ENCODE data around the gene DKK1. TPM values are rescaled to one million over a fixed set of nuclear protein-coding genes. Genes with fewer than 3 reads are reported as not detected.

DKK1 gene
- total and polyA plus RNA-seq, 2 donors = 4.6 to 75.6 TPM

GRCh38 chr10:52331638-52332364 is 17.7 kb downstream of the DKK1 start:
- DNase-seq (ENCODE audit: extremely low spot score) = no peak
- H3K27ac ChIP-seq (ENCODE audit: low read depth) = no peak overlapping the region
- H3K36me3 ChIP-seq (ENCODE audit: insufficient read depth) = no peaks in the 10 kb centered on the region
- H3K4me3 ChIP-seq (ENCODE audit: low read depth, low read length) = no peak overlapping the region
- WGBS = 91% methylated on average over 3 of the region's 3 CpGs
- no peaks in the 10 kb centered on the region for H3K4me1 ChIP-seq (ENCODE audit: insufficient read depth)

DNA sequence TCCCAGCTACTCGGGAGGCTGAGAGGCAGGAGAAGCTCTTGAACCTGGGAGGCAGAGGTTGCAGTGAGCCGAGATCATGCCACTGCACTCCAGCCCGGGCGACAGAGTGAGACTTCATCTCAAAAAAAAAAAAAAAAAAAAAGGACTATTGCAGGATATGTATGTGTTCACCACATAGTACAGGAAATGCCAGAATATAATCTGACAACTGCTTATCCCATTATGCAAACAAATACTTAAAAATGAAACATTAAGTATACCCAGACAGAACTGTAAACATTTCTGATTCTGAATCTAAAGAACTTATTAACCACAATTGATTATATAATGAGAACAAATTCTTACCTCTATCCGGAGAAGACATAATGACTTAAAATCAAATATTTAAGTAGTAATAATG is 18.7 kb downstream of the DKK1 start:
- H3K27ac ChIP-seq (ENCODE audit: low read depth) = no peak overlapping the region
- H3K36me3 ChIP-seq (ENCODE audit: insufficient read depth) = no peaks in the 10 kb centered on the region
- no peak for DNase-seq (ENCODE audit: extremely low spot score)
- no peak overlapping the region for H3K4me3 ChIP-seq (ENCODE audit: low read depth, low read length)
- WGBS = 78% methylated on average over 5 of the region's 5 CpGs
- no peaks in the 10 kb centered on the region for H3K4me1 ChIP-seq (ENCODE audit: insufficient read depth)

DNA sequence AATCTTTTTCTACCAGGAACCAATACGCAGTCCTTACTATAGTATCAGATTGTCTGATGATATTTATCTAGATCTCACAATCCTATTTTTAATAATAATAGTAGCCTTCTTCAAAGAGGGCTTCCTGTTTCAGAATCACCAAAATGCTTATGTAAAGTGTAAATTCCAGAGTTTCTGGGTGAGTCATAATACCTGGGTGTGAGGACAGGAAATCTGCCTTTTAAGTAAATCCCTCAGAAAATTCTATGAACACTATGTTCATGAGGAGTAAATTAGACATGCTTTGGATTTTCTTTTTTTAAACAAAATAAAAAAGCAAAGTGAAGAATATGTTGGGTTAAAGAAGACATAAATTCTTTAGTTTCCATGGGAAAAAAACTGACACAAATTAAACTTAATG is 20.5 kb downstream of the DKK1 start:
- no peaks in the 10 kb centered on the region for H3K4me1 ChIP-seq (ENCODE audit: insufficient read depth)
- 86% methylated on average over 1 of the region's 1 CpG for WGBS
- DNase-seq (ENCODE audit: extremely low spot score) = no peak
- H3K36me3 ChIP-seq (ENCODE audit: insufficient read depth) = no peaks in the 10 kb centered on the region
- H3K27ac ChIP-seq (ENCODE audit: low read depth) = no peak overlapping the region
- no peak overlapping the region for H3K4me3 ChIP-seq (ENCODE audit: low read depth, low read length)

DNA sequence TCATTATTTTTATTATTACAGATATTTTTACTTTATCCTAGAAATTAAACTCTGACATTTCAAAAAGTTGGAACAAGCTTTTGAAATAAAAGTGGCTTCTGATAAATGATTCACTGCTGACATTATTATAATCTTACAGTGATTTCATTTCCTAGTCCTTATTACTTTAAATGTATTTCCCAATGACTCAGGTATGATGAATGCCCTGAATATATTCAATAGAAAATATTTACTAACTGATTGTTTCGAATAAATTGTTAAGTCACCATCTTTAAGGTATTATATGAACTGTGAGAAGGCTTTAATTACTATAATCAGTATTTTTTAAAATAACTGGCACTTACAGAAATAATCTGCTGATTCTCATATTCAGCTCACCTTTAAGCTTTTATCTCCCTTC is 21.6 kb downstream of the DKK1 start:
- Histone ChIP-seq H3K4me1 (ENCODE audit: insufficient read depth) (no peaks in the 10 kb centered on the region), H3K4me3 (ENCODE audit: low read depth, low read length) (no peak overlapping the region), H3K27ac (ENCODE audit: low read depth) (no peak overlapping the region), H3K36me3 (ENCODE audit: insufficient read depth) (no peaks in the 10 kb centered on the region)
- no peak for DNase-seq (ENCODE audit: extremely low spot score)
- 86% methylated on average over 1 of the region's 1 CpG for WGBS

DNA sequence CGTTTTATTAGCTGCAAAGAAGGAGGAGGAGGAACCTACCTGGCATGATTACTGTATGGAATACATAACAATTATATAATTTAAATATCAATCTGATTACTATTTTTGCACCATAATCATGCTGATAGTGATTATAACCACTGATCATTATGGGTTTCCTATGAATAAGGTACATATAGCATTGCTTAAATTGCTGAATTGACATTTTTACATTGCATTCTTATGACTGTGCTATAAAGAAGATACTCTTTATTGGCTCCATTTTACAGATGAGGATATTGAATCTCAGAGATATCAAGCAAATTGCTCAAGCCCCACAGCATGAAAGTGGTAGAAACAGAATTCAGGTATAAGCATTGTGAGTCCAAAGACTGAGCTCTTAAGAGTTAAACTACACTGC is 23.1 kb downstream of the DKK1 start:
- WGBS = 92% methylated on average over 1 of the region's 1 CpG
- Histone ChIP-seq H3K36me3 (ENCODE audit: insufficient read depth) (no peaks in the 10 kb centered on the region), H3K4me3 (ENCODE audit: low read depth, low read length) (no peak overlapping the region), H3K27ac (ENCODE audit: low read depth) (no peak overlapping the region), H3K4me1 (ENCODE audit: insufficient read depth) (no peaks in the 10 kb centered on the region)
- DNase-seq (ENCODE audit: extremely low spot score) = no peak

DNA sequence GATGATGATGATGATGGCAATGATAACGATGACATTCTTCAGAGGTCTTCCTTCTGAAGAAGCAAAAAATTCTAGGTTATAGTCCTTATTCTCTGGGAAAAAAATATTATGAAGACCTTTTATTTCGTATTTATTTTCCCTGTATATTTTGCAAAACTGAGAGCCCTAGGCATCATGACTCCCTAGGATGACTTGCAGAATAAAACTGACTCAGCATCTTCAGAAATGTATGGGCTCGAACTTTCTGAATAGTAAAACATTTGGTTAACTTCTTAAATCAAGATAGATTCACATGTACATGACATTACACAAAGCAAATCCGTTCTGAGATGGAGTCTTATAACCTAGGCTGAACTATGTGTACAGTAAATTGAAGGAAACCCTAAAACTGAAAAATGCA is 29.4 kb downstream of the DKK1 start:
- H3K4me3 ChIP-seq (ENCODE audit: low read depth, low read length) = no peak overlapping the region
- no peaks in the 10 kb centered on the region for H3K4me1 ChIP-seq (ENCODE audit: insufficient read depth)
- 71% methylated on average over 4 of the region's 4 CpGs for WGBS
- DNase-seq (ENCODE audit: extremely low spot score) = no peak
- no peak overlapping the region for H3K27ac ChIP-seq (ENCODE audit: low read depth)
- no peaks in the 10 kb centered on the region for H3K36me3 ChIP-seq (ENCODE audit: insufficient read depth)

GRCh38 chr10:52346394-52347326 is 32.6 kb downstream of the DKK1 start:
- H3K36me3 ChIP-seq (ENCODE audit: insufficient read depth) = no peaks in the 10 kb centered on the region
- 95% methylated on average over 27 of the region's 27 CpGs for WGBS
- no peak for DNase-seq (ENCODE audit: extremely low spot score)
- no peak overlapping the region for H3K27ac ChIP-seq (ENCODE audit: low read depth)
- no peak overlapping the region for H3K4me3 ChIP-seq (ENCODE audit: low read depth, low read length)
- H3K4me1 ChIP-seq (ENCODE audit: insufficient read depth) = no peaks in the 10 kb centered on the region

- Histone ChIP-seq H3K4me3 (ENCODE audit: low read depth, low read length) (no peak overlapping the region), H3K4me1 (ENCODE audit: insufficient read depth) (no peaks in the 10 kb centered on the region), H3K27ac (ENCODE audit: low read depth) (no peak overlapping the region), H3K36me3 (ENCODE audit: insufficient read depth) (no peaks in the 10 kb centered on the region)
- no peak for DNase-seq (ENCODE audit: extremely low spot score)
- WGBS = 93% methylated on average over 5 of the region's 5 CpGs
Observed at GRCh38 chr10:52347327-52347667, 33.2 kb downstream of the DKK1 start.

- Histone ChIP-seq H3K4me1 (ENCODE audit: insufficient read depth) (no peaks in the 10 kb centered on the region), H3K36me3 (ENCODE audit: insufficient read depth) (no peaks in the 10 kb centered on the region), H3K27ac (ENCODE audit: low read depth) (no peak overlapping the region), H3K4me3 (ENCODE audit: low read depth, low read length) (no peak overlapping the region)
- WGBS = 90% methylated on average over 5 of the region's 5 CpGs
- DNase-seq (ENCODE audit: extremely low spot score) = no peak
Observed at GRCh38 chr10:52348037-52348564, 34.0 kb downstream of the DKK1 start.

GRCh38 chr10:52351914-52352330 is 37.8 kb downstream of the DKK1 start:
- no peak overlapping the region for H3K27ac ChIP-seq (ENCODE audit: low read depth)
- no peaks in the 10 kb centered on the region for H3K36me3 ChIP-seq (ENCODE audit: insufficient read depth)
- H3K4me3 ChIP-seq (ENCODE audit: low read depth, low read length) = no peak overlapping the region
- 18% methylated on average over 2 of the region's 2 CpGs for WGBS
- no peak for DNase-seq (ENCODE audit: extremely low spot score)
- no peaks in the 10 kb centered on the region for H3K4me1 ChIP-seq (ENCODE audit: insufficient read depth)

DNA sequence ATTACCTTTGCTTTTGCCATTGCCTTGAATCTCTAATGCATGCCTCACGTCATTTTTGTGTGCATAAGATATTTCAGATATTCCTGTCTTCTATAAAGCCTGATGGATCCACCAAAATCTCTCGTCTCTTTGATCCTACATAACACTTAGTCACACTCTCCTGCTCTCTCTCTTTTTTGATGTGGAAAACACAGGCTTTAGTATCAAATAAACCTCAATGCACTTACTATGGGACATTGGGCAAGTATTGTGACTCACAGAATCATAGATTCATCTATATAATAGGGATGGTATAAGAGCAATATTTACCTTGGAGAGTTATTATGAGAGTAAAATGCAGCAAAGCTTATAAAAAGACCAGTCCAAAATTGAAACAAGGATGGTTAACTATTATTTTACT is 39.1 kb downstream of the DKK1 start:
- Histone ChIP-seq H3K27ac (ENCODE audit: low read depth) (no peak overlapping the region), H3K4me3 (ENCODE audit: low read depth, low read length) (no peak overlapping the region), H3K36me3 (ENCODE audit: insufficient read depth) (no peaks in the 10 kb centered on the region), H3K4me1 (ENCODE audit: insufficient read depth) (no peaks in the 10 kb centered on the region)
- 82% methylated on average over 2 of the region's 2 CpGs for WGBS
- DNase-seq (ENCODE audit: extremely low spot score) = no peak

GRCh38 chr10:52353960-52354394 is 39.9 kb downstream of the DKK1 start:
- H3K4me1 ChIP-seq (ENCODE audit: insufficient read depth) = no peaks in the 10 kb centered on the region
- DNase-seq (ENCODE audit: extremely low spot score) = no peak
- WGBS = 22% methylated on average over 1 of the region's 1 CpG
- no peaks in the 10 kb centered on the region for H3K36me3 ChIP-seq (ENCODE audit: insufficient read depth)
- H3K27ac ChIP-seq (ENCODE audit: low read depth) = no peak overlapping the region
- no peak overlapping the region for H3K4me3 ChIP-seq (ENCODE audit: low read depth, low read length)

GRCh38 chr10:52357971-52358370 is 43.9 kb downstream of the DKK1 start:
- Histone ChIP-seq H3K36me3 (ENCODE audit: insufficient read depth) (no peaks in the 10 kb centered on the region), H3K27ac (ENCODE audit: low read depth) (no peak overlapping the region), H3K4me3 (ENCODE audit: low read depth, low read length) (no peak overlapping the region), H3K4me1 (ENCODE audit: insufficient read depth) (no peaks in the 10 kb centered on the region)
- no peak for DNase-seq (ENCODE audit: extremely low spot score)
- WGBS = 23% methylated on average over 2 of the region's 2 CpGs

DNA sequence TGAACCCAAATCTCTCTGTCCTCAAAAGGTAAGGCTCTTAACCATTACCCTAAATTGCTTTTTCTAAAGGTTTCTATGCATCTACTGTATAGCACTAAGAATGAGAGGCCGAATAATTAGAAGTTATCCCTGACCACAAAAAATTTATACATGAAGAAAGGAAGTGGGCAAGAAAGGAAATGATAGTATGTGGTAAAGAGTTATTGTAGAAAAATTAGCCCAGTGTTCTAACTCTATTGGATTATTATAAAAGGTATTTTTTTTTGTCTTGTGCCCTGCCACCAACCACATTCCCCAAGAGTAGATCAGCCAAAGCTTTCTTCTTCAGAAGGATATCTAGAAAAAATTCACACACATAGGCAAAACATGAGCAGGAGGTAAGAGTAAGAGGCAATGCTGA is 45.4 kb downstream of the DKK1 start:
- 88% methylated on average over 1 of the region's 1 CpG for WGBS
- DNase-seq (ENCODE audit: extremely low spot score) = no peak
- Histone ChIP-seq H3K36me3 (ENCODE audit: insufficient read depth) (no peaks in the 10 kb centered on the region), H3K4me3 (ENCODE audit: low read depth, low read length) (no peak overlapping the region), H3K27ac (ENCODE audit: low read depth) (no peak overlapping the region), H3K4me1 (ENCODE audit: insufficient read depth) (no peaks in the 10 kb centered on the region)

All from urinary bladder (tissue), 4 donors.